GM19438 (cell line): ENCODE measurements around the gene ARRDC3.

Experiments
- ATAC-seq: cut with Tn5 transposase; IDR thresholded peaks from one replicate; pipeline ENCODE4 v1.9.1; 2021; ENCODE audit warnings: low read depth; ENCODE audit not compliant: unreplicated experiment

ARRDC3 gene

DNA sequence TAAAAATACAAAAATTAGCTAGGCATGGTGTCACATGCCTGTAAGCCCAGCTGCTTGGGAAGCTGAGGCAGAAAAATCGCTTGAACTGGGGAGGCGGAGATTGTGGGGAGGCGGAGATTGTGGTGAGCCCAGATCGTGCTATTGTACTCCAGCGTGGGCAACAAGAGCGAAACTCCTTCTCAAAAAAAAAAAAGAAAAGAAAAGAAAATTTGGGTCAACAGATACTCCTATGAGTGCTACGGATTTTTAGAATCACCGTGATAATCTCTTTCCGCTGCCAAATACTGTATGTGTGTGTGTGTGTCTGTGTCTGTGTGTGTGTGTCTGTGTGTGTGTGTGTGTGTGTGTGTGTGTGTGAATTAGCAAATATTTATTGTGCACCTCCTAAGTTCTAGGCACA, 64.4 kb downstream of the ARRDC3 start:
- ATAC-seq: no peak
